ENCODE data around the gene HSD3B2.
"Not testable (repeated sequence)": the region's sequence is repeated elsewhere in the genome, so short reads cannot be mapped to it uniquely, and the experiment has no call there.

HSD3B2 gene

DNA sequence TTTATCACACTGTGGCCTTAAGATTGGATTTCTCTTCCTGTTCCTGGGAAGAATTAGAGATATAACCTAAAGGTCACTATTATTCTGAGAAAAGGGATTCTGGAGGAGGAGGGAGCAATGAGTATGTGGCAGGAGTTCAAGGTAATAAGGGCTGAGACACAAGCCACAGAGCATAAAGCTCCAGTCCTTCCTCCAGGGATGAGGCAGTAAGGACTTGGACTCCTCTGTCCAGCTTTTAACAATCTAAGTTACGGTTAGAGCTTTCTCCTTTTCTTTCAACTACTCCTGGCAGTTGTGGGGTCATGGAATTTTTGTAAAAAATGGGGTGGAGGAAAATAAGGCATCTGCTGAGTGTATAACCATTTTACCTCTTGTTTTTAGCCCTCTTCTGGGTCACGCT is at the start of gene HSD3B2:
HSD3B2 (plus strand) TSS at position 201 of the 400 bp plus-strand sequence. CDS start 270 bp downstream, outside the sequence.
- DNase-seq, result no peak

DNA sequence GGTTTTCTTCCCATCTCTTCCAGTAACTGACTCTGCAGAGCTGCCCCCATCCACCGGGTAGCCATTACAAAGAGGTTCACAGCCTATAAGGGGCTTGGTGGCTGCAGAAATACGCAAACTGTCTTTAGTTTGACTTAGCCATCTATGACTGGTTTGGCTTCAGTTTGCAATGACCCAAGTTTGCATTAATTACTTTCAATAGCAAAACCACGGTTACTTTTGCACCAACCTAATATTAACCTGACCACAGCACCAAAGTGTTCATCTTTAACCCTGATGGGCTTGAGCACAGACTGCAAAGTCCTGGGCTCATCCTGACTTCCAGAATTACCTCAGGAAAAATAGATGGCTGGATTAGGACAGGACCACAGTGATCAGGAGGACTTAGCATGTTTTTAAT is 48.5 kb upstream of the HSD3B2 start:
- DNase-seq, result no peak

DNA sequence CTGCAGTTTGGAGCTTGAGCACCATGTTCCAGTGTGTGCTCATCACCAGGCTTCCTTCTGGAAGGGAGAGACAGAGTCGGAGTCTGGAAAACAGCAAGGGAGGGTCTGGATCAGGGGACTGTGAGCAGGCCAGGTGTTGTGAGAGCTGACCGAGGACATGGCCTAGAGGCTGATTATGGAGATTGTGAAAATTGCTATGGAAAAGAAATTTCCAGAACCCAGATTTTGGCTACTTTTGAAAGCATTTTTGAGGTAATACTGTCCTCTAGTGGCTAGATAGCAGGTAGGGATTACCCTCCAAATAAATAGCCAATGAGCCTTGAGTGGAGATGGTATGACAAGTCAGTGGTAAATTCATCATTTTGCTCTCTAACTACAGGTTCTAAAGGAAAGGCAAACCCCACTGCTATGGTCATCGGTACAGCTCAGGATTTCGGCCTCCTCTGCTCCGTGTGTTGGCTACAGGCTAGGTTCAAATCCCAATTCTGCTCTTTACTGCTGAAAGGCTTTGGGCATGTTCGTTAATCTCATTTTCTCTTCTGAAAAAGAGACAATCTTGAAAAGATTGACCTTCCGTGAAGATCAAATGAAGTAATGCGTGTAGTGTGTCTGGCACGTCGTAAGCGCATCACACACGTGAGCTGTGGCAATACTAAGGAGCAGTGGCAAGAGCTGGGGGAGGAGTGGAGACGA is 47.4 kb upstream of the HSD3B2 start:
- no peak for DNase-seq

DNA sequence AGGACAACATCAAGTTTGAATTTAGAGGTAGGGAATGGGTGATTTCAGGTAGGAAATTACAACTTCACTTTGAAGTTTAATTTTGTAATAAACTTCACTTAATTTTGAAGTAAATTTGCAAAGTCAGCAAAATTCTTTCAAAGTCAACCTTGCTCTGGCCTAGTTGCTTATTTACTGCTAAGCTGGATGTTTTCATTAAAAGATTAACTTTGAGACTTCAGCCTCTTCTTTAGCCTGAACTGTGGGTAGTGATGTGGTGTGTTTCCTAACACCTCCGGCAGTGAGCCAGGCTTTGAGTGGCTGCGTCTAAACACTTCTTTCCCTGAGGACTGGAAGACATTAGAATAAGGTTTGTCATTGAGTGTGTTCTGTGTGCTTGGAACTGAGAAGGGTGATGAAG is 46.4 kb upstream of the HSD3B2 start, which contains the start of gene HAO2:
HAO2 (plus strand) TSS at position 232 of the 400 bp plus-strand sequence. CDS start 12,301 bp downstream, outside the sequence.
- DNase-seq, result no peak

DNA sequence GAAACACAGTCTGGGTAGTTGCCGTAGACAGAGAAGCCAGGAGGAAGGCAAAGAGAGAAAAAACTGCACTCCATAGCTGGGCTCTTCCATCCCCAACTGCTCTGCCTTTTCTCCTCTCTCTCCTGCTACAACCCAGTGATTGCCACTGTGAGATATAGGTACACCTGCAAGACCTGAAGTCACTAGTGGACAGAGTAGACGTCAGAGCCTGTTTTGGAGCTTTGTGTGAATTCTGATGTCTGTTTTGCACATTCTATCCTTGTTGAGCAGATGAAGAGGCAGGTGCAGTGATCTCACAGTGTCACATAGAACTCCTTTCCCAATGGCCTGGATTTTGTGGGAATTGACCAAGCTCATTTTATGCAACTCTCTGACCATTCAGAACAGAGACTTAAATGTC is 44.2 kb upstream of the HSD3B2 start:
- no peak for DNase-seq

DNA sequence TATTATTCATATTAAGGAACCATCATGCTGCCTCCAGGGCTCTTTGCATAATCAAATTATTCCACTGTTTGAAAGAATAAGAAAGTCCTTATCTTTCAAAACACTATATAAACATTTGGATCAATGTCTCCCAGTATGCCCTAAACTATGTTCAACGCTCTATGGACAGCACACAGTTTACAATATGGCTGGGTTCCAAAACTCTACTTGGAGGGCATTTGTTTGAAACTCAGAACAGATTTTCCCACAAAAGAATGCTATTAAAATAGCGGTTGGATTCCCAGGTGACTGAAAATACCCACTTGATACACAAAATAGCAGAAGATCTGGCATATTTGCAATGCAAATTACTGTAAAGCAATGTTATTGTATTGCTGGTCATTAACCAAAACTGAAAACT is 43.1 kb upstream of the HSD3B2 start:
- DNase-seq, result no peak

DNA sequence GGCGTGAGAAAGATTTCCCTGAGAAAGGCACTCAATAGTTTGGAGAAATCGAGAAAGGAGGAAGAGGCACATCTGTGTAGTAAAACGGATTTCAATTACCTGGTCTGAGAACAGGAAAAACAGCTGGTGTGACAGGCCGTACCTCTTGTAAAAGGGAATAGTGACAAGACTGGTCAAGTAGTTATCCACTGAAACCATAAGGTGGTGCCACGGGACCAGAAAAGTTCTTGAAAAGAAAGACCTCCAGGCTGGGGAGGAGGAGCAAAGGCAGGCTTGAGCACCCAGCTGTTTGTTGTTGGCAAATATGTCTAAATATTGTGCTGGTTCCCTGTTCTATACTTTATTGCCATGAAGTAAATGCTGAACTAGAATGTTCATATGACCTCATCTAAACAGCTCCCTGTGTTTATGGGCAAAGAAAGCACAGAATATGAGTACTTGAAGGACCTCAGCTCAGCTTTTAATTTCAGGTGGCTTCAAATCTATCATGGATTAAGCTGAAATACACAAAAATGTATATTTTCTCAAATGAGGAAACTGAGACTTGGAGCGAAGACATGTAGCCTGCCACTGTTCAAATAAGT is 42.4 kb upstream of the HSD3B2 start:
- DNase-seq, result peak; percentile 42

DNA sequence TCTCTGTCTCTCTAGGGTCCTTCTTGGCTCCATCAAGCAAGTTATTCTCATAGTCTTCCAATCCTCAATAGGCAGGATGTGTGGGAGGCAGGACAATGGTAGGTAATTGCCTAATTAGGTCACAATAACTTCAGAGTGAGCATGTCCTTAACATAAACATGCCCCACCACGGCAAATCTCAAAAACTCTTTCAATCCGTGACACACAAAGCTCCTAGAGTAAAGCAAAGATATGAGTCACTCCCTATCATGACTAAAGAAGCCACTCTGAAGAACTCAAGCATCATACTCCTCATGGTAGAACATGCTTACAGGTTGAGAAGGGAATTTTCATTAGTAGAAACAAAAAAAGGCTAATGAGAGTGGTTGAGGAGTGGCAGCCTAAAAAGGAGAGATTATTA is 41.5 kb upstream of the HSD3B2 start:
- DNase-seq, result no peak

DNA sequence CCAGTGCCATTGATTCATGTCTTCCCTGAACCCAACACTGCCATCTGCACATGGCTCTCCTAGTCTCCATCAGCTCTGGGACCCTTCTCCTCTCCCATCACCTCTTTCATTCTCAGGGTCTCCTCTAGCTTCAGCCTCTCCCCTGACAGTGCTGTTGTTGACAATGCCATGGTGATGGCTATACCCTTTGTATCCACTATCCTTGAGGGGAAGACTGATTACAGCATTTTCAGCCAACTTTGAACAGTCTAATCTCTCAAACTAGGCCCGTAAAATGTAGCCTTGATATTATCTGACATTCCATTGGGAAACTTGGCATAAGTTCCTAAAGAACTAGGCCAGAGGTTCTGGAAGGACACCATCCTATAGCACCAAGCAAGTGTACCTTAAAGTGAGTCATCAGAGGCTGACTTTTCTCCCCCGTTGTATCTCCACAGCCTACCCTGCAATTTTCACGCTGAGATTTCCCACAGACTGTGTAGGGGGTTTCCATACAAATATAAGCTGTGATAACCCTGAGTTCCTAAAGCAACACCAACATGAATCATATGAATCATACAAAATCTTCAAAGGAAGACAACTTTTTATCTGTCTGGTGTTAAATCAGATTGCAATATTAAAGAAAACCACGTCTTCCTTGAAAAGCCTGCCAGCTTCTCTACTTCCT is 40.6 kb upstream of the HSD3B2 start:
- no peak for DNase-seq

DNA sequence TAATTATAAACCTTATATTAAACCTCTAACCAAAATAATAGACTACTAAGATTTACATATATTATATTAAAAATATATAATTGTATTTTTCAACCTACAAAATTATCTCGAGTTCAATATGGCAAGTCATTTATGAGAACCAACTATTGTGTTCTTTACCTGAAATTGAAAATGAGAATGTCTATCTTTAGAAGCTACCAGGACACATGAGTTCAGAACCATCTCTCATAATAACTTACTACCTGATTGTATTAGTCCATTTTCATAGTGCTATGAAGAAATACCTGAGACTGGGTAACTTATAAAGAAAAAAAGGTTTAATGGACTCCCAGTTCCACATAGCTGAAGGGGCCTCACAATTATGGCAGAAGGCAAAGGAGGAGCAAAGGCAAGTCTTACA is 39.6 kb upstream of the HSD3B2 start:
- no peak for DNase-seq

DNA sequence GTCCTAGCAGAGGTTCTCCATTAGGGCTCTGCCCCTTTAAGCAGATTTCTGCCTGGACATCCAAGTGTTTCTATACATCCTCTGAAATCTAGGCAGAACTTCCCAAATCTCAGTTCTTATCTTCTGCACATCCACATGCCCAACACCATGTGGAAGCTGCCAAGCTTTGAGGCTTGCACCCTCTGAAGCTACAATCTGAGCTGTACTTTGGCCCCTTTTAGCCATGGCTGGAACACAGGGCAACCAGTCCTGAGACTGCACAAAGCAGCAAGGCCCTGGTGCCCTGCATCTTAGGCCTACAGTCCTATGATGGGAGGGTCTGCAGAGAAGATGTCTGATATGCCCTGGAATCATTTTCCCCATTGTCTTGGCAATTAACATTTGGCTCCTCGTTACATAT is 38.4 kb upstream of the HSD3B2 start:
- DNase-seq, result no peak

DNA sequence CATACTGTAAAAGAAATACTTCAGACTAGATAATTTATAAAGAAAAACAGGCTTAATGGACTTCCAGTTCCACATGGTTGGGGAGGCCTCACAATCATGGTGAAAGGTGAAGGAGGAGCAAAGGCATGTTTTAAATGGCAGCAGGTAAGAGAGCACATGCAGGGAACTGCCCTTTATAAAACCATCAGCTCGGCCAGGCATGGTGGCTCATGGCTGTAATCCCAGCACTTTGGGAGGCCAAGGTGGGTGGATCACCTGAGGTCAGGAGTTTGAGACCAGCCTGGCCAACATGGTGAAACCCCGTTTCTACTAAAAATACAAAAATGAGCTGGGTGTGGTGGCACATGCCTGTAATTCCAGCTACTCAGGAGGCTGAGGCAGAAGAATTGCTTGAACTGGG is 37.4 kb upstream of the HSD3B2 start:
- DNase-seq, result not testable (repeated sequence)

DNA sequence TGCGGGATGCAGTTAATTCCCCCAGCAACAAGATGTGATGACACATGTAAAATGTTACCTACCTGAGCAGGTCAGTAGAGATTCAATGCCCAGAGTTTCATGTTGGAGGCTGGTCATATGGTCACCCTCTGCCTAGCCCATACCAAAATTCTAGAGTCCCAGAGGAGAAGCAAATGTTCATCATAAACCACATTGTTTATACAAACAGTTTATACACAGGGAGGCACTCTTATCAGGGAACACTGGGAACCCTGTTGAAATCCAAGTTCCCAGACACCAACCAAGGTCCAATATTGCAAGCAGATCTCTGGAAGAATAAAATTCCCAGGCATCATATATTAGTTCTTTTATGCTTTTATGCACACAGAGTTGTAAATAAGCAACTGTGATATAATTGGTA is 35.8 kb upstream of the HSD3B2 start:
- no peak for DNase-seq

DNA sequence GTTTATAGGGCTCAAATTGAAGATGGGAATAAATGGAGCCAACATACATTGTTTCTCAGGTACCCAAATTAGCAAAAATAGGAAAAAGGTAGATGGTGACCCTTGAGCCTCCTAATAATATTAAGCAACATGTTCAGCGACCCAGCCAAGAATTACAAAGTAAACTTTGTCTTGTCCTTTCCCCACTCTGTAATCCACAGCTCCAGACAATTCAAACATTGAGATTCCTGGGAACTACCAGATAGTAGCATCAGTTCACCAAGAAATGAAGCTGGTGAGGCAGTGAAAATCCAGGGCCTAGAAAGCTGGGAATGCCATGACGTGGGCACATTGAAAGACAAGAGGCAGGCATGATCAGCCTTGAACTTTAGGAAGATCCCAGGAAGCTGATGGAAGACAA is 34.6 kb upstream of the HSD3B2 start:
- DNase-seq, result no peak

DNA sequence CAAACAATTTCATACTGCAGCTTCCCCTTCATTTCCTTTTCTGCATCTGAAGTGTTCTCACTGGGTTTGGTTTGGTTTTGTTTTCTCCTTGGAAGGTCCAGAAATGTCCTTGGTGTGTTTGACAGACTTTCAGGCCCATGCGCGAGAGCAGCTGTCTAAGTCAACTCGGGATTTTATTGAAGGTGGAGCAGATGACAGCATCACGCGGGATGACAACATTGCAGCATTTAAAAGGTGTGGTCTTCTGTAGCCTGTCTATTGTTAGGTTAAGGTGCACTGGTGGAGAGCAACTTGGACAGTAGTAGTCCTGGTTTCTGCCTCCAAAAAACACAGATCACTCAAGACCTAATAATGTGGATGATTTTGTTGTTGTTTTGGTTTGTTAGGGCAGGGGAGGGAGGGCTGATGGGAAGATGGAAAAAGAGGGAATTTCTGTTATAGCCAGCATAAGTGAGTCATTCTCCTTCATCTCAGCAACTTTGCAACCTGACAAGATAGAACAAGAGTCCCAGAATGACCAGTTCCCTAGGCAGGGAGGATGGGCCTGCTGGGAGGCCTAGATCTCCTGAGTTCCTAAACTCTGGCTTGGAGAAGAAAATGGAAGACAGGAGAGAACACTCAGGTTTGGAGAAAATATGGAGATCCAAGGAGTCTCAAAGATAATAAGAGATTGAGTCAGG is 33.8 kb upstream of the HSD3B2 start:
- DNase-seq, result no peak

DNA sequence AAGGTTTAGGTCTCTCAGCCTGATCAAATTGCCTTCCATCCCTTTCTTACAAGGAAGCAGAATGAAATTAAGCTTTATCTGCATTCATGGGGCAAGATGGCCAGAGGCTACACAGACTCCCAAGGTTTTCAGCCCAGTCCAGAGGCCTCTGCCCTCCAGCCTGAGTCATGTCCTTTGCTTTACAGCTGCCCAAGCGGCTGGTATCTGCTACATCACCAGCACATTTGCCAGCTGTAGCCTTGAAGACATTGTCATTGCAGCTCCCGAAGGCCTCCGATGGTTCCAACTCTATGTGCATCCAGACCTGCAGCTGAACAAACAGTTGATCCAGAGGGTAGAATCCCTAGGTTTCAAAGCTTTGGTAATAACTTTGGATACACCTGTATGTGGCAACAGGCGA is 30.4 kb upstream of the HSD3B2 start:
- no peak for DNase-seq

DNA sequence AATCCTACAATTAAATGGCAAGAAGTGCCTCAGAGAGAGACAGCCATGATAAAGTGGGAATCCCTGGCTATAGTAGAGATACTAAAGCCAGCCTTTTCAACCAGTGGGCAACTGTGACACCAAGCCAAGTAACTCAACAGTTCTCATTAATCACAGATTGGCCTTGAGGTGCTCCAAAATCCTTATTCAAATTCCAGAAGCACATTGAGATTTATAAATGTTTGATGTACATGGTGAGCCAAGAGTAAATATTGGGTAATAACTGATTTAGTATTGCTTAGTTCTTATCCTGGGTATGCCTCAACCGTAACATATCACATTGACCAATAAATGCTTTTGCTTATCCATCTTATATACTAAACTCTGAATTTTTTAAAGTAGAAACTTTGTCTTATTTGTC is 29.3 kb upstream of the HSD3B2 start:
- DNase-seq, result no peak

DNA sequence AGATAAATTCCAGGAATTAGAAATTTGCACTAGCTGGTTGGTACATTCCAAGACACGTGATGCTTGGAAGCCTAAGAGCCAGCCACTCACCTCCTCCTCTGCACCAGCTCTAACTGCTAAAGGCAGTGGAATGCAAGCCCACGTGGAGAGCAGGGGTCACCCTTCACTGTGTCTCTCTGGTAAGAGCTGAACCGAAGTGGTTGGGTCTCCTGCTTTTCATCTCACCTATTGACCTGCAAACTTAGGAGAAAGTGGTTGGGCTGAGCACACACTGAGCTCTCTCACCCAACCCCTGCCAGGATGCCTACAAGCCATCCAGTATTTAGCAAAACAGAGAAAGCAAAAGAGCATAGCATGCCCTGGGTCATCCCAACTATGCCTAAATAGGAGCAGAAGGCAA is 27.1 kb upstream of the HSD3B2 start:
- no peak for DNase-seq

DNA sequence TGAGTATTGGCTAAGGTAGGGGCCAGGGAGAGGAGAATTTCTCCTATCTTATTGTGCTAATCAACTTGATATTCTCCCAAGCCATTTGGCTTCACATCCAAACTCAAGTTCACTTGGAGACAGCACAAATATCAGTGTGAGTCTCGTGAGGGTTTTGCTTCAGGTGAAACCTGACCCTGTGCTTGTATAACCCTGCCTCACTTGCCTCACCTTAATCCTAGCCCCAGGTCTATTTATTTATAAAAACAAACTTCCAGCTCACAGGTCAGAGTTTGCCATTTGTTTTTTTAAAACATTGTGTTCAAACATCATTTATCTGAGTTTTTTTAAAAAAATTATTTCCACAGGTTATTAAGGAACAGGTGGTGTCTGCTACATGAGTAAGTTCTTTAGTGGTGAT is 26.5 kb upstream of the HSD3B2 start:
- no peak for DNase-seq

DNA sequence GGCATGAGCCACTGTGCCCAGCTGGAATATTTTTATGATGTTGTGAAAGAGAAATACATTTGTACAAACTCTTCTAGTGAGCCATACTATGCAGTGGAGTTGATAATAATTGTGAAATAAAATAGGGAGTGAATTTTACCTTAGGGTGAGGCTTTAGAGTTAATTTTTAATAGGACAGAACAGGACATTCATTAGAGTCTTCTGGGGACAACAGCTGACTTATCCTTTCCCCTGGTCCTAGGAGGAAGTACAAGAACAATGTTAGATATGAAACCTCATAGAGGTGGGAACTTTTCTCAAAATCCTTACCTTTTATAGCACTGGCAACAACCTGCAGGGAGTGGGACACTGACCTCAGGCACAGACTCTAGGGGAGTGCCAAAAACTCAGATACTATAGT is 24.4 kb upstream of the HSD3B2 start:
- no peak for DNase-seq

DNA sequence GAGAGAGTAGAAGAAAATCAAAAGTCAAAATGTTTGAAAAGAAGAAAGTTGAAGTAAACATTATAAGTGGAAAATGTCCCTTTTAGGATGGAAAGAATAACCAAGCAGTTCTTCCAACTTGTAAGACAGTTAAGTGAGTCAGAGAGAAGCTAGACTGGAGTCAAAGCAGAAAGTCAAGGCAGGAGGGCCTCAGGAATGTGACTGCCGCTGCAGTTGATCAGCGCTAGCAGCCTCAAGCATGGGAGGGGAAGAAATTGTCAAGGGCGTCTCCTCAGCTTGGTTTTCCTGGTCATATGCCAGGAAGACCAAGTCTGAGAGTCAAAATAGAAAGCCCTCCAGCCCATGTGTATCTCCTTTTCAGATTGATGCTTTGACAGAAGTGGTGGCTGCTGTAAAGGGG is 23.2 kb upstream of the HSD3B2 start:
- no peak for DNase-seq

DNA sequence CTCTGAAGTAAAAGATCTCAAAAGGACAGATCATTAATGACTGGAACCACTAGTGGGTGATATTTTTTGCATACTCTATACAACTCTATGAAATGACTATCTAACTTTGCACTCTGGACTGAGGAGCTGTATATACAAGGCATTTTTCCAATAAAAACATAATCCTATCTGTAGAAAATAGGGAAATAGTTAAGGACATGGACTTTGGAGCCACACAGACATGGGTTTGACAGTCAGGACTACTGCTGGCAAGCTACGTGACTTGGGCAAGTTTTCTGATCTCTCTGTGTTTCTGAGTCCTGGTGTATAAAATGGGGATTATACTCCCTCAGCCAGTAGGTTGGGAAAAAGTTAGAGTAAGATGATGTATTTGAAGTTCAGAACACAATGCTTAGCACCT is 20.9 kb upstream of the HSD3B2 start:
- no peak for DNase-seq

DNA sequence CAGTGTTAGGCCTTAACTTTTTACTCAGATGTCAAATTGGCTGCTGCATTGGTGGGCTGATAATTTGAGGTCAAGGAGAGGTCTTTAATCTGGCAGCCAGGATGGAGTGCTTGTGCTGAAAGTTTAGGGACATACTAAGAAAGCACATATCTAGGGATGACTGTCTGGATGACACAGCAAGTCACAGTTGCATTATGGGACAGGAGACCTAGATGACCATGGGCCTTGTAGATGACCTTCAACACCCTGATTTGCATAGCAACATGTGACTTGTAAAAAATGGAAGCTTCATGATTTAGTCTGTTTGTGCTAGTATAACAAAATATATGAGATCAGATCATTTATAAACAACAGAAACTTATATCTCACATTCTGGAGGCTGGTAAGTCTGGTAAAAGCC is 18.0 kb upstream of the HSD3B2 start:
- DNase-seq, result no peak

DNA sequence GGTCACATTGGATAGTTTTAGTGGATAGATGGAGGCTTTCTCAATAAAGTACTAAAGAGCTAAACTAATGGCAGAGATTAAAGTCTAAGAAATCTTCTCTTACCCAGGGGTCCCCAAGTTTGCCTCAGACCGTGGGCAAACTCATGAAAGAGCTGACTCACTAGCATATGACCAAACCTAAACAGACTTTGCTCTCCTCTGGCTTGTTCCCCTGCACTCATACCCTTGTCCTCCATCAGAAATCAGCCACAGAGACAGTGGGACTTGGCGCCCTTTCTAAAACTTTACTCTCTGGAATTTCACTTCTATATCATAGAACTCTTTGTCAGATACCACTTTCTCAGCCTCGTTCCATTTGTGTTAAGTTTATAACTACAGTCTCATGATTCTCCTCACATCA is 17.0 kb upstream of the HSD3B2 start:
- DNase-seq, result no peak
